ENCODE measurements around the gene GCH1.

Gene GCH1

DNA sequence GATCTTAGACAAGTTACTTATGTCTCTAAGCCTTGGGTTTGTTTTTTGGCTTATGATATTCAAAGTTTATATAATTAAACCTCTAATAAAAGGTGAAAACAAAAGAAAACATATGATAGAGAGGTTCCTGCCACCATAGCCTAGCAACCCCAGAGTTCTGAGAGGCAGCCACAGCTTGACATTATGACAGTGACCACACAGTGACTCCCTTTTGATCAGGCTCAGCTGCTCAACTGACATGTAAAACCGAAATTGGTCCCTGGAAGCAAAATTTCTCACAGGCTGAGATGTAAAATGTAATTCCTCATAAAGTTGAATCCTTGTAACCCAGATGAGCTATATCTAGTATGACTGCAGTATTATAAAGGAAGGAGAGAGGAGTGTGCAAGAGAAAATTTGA lies 108.5 kb downstream of the GCH1 start:
- DNase-seq: no peak

- no peak for DNase-seq
Measured at GRCh38 chr14:54792288-54792687, 110.3 kb downstream of the GCH1 start.
